GM12865 (cell line): ENCODE results near the gene UBE3C.
"Not testable (repeated sequence)": the region's sequence is repeated elsewhere in the genome, so short reads cannot be mapped to it uniquely, and the experiment has no call there.

Experiments
- DNase-seq: peaks from one replicate; pipeline ENCODE4 v3.0.0; 2010; ENCODE audit warnings: low read depth
- H3K4me3 ChIP-seq: 2 replicates; pipeline ENCODE4 v1.5.1; 2011; ENCODE audit warnings: mild to moderate bottlenecking, low read depth, low read length, control low read depth
- TF ChIP-seq, protein P1 (sequence below): IDR thresholded peaks from 2 replicates; pipeline ENCODE4 v1.5.1; 2011; ENCODE audit warnings: low read length, control low read depth, low read depth, inconsistent platforms; ENCODE audit not compliant: insufficient read depth; ENCODE audit errors: missing control alignments

UBE3C gene

DNA sequence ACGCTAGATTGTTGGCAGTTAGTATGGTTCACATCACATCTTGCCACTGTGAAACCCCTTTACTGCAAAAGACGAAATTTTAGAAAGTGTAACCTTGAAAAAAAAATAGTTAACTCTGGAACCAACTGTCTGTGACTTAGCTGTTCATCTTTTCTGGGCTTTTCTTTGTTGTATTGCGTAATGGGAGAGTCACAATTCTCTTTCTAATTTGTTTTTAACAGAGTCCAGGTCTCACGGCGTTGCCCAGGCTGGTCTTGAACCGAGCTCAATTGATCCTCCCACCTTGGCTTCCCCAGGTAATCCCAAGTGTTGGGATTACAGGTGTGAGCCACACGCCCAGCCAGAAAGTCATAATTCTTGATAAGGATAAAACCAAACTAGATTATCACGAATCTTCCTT lies 14.5 kb downstream of the UBE3C start:
- TF ChIP-seq, protein P1, sequence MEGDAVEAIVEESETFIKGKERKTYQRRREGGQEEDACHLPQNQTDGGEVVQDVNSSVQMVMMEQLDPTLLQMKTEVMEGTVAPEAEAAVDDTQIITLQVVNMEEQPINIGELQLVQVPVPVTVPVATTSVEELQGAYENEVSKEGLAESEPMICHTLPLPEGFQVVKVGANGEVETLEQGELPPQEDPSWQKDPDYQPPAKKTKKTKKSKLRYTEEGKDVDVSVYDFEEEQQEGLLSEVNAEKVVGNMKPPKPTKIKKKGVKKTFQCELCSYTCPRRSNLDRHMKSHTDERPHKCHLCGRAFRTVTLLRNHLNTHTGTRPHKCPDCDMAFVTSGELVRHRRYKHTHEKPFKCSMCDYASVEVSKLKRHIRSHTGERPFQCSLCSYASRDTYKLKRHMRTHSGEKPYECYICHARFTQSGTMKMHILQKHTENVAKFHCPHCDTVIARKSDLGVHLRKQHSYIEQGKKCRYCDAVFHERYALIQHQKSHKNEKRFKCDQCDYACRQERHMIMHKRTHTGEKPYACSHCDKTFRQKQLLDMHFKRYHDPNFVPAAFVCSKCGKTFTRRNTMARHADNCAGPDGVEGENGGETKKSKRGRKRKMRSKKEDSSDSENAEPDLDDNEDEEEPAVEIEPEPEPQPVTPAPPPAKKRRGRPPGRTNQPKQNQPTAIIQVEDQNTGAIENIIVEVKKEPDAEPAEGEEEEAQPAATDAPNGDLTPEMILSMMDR: no peak
- no peak overlapping the region for H3K4me3 ChIP-seq
- DNase-seq: no peak

DNA sequence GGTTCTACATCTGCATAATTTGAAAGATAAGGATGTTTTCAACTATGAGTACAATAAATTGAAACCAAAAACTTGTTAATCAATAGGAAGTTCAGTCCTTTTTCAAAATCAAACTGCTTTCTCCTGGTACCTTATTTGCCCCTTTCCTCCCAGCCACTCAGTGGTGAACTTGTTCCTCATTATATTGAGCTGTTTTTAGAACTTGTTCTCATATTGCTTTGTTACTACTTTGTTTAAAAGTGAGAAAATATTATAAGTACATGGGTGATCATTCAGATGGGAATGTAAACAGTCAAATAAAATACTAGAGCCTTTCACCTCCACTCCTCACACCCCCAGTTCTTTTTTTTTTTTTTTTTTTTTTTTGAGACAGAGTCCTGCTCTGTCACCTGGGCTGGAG lies 17.2 kb downstream of the UBE3C start:
- TF ChIP-seq, protein P1: no peak
- no peak overlapping the region for H3K4me3 ChIP-seq
- no peak for DNase-seq

GRCh38 chr7:157158400-157158799 lies 19.7 kb downstream of the UBE3C start:
- no peak for DNase-seq
- TF ChIP-seq, protein P1: no peak

GRCh38 chr7:157159537-157159936 lies 20.8 kb downstream of the UBE3C start:
- not testable (repeated sequence) for H3K4me3 ChIP-seq, DNase-seq

More at GRCh38 chr7:157158400-157158799, 19.7 kb downstream of the UBE3C start:
- H3K4me3 ChIP-seq: no peak overlapping the region

- no peak overlapping the region for H3K4me3 ChIP-seq
- TF ChIP-seq, protein P1: no peak
- DNase-seq: no peak
These were observed 21.7 kb downstream of the UBE3C start for GRCh38 chr7:157160433-157160832.

GRCh38 chr7:157165987-157166386 lies 27.3 kb downstream of the UBE3C start:
- TF ChIP-seq, protein P1: no peak
- DNase-seq: no peak
- no peak overlapping the region for H3K4me3 ChIP-seq

- DNase-seq: no peak
- H3K4me3 ChIP-seq: no peak overlapping the region
- TF ChIP-seq, protein P1: no peak
These were observed 29.8 kb downstream of the UBE3C start for GRCh38 chr7:157168571-157168970.

GRCh38 chr7:157176771-157177170 lies 38.0 kb downstream of the UBE3C start:
- TF ChIP-seq, protein P1: no peak
- DNase-seq: no peak
- no peak overlapping the region for H3K4me3 ChIP-seq
